ENCODE results near the gene PKHD1.

DNA sequence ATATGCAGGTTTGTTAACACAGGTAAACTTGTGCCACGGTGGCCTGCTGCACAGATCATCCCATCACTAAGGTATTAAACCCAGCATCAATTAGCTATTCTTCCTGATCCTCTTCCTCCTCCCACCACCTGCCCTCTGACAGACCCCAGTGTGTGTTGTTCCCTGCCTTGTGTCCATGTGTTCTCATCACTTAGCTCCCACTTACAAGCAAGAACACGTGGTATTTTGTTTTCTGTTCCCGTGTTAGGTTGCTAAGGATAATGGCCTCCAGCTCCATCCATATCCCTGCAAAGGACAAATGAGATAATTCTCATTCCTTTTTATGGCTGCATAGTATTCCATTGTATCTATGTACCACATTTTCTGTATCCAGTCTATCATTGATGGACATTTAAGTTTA lies 294.0 kb downstream of the PKHD1 start:
- TF ChIP-seq, protein P1, sequence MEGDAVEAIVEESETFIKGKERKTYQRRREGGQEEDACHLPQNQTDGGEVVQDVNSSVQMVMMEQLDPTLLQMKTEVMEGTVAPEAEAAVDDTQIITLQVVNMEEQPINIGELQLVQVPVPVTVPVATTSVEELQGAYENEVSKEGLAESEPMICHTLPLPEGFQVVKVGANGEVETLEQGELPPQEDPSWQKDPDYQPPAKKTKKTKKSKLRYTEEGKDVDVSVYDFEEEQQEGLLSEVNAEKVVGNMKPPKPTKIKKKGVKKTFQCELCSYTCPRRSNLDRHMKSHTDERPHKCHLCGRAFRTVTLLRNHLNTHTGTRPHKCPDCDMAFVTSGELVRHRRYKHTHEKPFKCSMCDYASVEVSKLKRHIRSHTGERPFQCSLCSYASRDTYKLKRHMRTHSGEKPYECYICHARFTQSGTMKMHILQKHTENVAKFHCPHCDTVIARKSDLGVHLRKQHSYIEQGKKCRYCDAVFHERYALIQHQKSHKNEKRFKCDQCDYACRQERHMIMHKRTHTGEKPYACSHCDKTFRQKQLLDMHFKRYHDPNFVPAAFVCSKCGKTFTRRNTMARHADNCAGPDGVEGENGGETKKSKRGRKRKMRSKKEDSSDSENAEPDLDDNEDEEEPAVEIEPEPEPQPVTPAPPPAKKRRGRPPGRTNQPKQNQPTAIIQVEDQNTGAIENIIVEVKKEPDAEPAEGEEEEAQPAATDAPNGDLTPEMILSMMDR (IDR thresholded peaks at IDR 0.05), result no peak
- TF ChIP-seq POLR2A (IDR thresholded peaks at IDR 0.05), result no peak

All from uterus (tissue), 2 donors.